Right lobe of liver (tissue), 6 donors: ENCODE measurements around the gene SEPTIN8. TPM values are rescaled to one million over a fixed set of nuclear protein-coding genes. Genes with fewer than 3 reads are reported as not detected.

Experiments used
- ATAC-seq, 4 donors: fragments of 200-7000 bp; cut with Tn5 transposase; one replicate each; pipeline ENCODE4 v1.9.1; 2020; ENCODE audit warnings: mild to moderate bottlenecking in 4 of 4, moderate library complexity in 4 of 4
- DNase-seq, 3 donors: peaks; one replicate each; pipeline ENCODE4 v3.0.0-alpha.2; 2020
- H3K27ac ChIP-seq, 3 donors: fragments of 200-600 bp; one replicate each; pipeline ENCODE4 v1.8.0; 2022
- H3K27me3 ChIP-seq, 2 donors: fragments of 200-600 bp; one replicate each; pipeline ENCODE4 v1.8.0; 2022
- H3K36me3 ChIP-seq, 4 donors: fragments of 200-600 bp; sonication (generic) in 1 of 4; one replicate each; pipeline versions ENCODE4 v1.5.1 to v1.8.0; 2017 to 2022; ENCODE audit warnings: control low read depth in 1 of 4
- H3K4me1 ChIP-seq, 4 donors: fragments of 200-600 bp; sonication (generic) in 1 of 4; one replicate each; pipeline versions ENCODE4 v1.5.1 to v1.8.0; 2017 to 2022; ENCODE audit warnings: control low read depth in 1 of 4
- H3K4me3 ChIP-seq, 3 donors: fragments of 200-600 bp; one replicate each; pipeline ENCODE4 v1.8.0; 2022
- H3K9me3 ChIP-seq, 4 donors: fragments of 200-600 bp; sonication (generic) in 1 of 4; one replicate each; pipeline versions ENCODE4 v1.5.1 to v1.8.0; 2017 to 2022; ENCODE audit warnings: control low read depth in 1 of 4
- POLR2A ChIP-seq: fragments of 450-650 bp; IDR thresholded peaks from one replicate; pipeline ENCODE4 v1.6.1; 2017; ENCODE audit warnings: antibody characterized with exemption, mild to moderate bottlenecking
- WGBS: methylation state at CpG from one replicate; pipeline ENCODE4 v1.1.6; 2018; ENCODE audit warnings: low coverage, low lambda C conversion rate; ENCODE audit not compliant: insufficient coverage; ENCODE audit errors: missing lambda C conversion rate; 5-methylcytosine and 5-hydroxymethylcytosine counted together
- intact Hi-C, 2 donors: fragments of 100-400 bp; cut with DNase I; formaldehyde crosslinking; loops; one replicate each; pipeline versions ENCODE4 v1.11.2 to v1.14.1; 2022
- total RNA-seq, 6 experiments: library from RNA; depleted of rRNA in 2 of 6; stranded (reverse); fragments of >200 nt in 2 of 6; fragmentation: NEBNext Ultra II Directional in 3 of 6; extraction: Animal tissue kit (Norgen Biotek cat#: 25700) in 3 of 6; gene quantifications; one replicate each; pipeline versions ENCODE4 v1.1.0 to v1.2.4, GENCODE V29; 2016 to 2023
- TF ChIP-seq, protein P1 (sequence below), 4 donors: fragments of 200-600 bp in 3 of 4; fragments of 450-650 bp in 1 of 4; IDR thresholded peaks; one replicate each; pipeline versions ENCODE4 v1.5.1 to v1.8.0; 2016 to 2022; ENCODE audit warnings: antibody characterized with exemption in 4 of 4, mild to moderate bottlenecking in 2 of 4
- donor health status: DM: no; HTN: yes; CAD: no.
- donor health status: DM: no; HTN: no; CAD: no.
- donor health status: DM: no; HTN: no; CAD: no.
- donor health status: DM: no; HTN: yes; CAD: no.
- donor health status: DM: no; HTN: yes; CAD: no.

The SEPTIN8 gene
- total RNA-seq, 6 experiments from 2014 or later, result 8.0 to 15.9 (median 13.3) TPM

DNA sequence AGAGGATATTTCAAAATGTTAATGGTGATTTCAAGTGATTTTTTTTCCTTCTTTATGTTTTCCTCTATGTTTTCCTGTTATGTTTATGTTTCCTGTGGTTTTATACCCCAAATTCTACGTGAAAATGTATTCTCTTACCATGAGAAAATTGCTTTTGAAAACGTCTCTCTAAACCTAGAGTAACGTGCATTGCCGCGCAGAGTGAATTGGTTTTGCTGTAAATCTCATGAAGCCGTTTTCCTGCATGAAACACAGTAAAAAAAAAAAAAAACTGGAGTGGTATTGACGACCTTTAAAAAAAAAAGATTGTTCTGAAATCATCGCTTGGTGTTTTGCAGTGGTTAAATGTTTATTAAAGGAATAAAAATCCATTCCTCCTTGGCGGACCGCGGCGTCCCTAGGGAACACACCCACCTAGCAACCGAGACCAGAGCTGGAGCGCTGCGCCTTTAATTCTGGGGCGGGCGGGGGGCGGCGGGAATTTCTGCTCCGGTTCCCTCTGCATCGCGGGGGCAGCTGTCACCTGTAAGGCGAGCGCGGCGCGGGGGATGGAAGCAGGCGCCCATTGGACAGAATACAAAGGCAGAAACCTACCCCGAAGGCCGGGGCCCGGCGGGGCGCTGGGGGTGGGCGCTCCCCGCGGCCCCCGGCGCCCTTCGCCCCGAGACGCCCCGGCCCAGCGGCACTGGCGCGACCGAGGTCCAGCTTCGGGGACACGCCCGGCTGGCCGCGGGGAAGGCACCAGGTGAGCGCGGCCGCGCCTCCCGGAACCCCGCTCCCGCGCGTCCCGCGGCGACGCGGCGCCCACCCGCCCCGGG lies 36.0 kb upstream of the SEPTIN8 start, which contains the start of gene SOWAHA:
SOWAHA (plus strand) TSS at position 522 of the 818 bp plus-strand sequence. CDS start 320 bp downstream, outside the sequence.
- Histone ChIP-seq H3K4me3 (peak within 1 kb of the TSS; percentile 21 to 56 (median 47)), H3K9me3 (no peaks in the 10 kb centered on the region), H3K4me1 (peaks cover 0 to 17% (median 3%) of the 10 kb centered on the region in 4 donors), H3K27me3 (no peaks in the 10 kb centered on the region), H3K36me3 (no peaks in the 10 kb centered on the region), H3K27ac (no peak within 1 kb of the TSS)
- intact Hi-C loops, result loop anchor here in 1 of 2 donors (10.0 kb wide), 1 partner anchor 58 kb away; no protein-coding TSS in a partner anchor
- peak; percentile 47 to 68 (median 51) for ATAC-seq
- TF ChIP-seq POLR2A, result no peak
- TF ChIP-seq, protein P1, sequence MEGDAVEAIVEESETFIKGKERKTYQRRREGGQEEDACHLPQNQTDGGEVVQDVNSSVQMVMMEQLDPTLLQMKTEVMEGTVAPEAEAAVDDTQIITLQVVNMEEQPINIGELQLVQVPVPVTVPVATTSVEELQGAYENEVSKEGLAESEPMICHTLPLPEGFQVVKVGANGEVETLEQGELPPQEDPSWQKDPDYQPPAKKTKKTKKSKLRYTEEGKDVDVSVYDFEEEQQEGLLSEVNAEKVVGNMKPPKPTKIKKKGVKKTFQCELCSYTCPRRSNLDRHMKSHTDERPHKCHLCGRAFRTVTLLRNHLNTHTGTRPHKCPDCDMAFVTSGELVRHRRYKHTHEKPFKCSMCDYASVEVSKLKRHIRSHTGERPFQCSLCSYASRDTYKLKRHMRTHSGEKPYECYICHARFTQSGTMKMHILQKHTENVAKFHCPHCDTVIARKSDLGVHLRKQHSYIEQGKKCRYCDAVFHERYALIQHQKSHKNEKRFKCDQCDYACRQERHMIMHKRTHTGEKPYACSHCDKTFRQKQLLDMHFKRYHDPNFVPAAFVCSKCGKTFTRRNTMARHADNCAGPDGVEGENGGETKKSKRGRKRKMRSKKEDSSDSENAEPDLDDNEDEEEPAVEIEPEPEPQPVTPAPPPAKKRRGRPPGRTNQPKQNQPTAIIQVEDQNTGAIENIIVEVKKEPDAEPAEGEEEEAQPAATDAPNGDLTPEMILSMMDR (IDR thresholded peaks at IDR 0.05), result no peak
- peak in 1 of 3 donors; percentile 45 for DNase-seq
- 11% methylated on average over 20 of the region's 68 CpGs for WGBS

DNA sequence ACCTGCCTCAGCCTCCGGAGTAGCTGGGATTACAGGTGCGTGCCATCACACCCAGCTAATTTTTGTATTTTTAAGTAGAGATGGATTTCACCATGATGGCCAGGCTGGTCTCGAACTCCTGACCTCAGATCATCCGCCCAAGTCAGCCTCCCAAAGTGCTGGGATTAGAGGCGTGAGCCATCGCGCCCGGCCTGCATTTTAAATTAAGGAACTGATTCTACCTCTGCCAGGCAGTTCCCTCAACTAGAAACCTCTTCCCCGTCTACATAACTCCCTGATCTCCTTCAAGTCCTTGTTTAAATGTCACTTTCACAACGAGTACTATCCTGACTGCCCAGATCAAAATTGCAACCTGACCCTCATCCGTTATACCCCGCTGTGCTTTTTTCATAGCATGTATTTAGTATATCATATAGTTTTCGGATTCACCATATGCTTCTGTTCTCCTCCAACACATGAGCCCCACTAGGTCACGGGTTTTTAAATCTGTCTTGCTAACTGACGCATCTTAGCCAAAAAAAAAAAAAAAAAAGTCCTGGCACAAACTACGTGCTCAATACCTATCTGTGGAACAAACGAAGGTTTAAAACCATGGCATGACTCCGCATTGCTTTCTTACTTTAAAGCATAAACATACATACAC lies 35.2 kb upstream of the SEPTIN8 start:
- no peak for ATAC-seq
- Histone ChIP-seq H3K4me3 (no peak overlapping the region), H3K27ac (no peak overlapping the region), H3K27me3 (no peaks in the 10 kb centered on the region), H3K9me3 (no peaks in the 10 kb centered on the region), H3K36me3 (no peaks in the 10 kb centered on the region), H3K4me1 (peaks cover 0 to 22% (median 3%) of the 10 kb centered on the region in 4 donors)
- TF ChIP-seq POLR2A, result no peak
- TF ChIP-seq, protein P1 (IDR thresholded peaks at IDR 0.05), result no peak
- 48% methylated on average over 11 of the region's 18 CpGs for WGBS
- intact Hi-C loops, result loop anchor here in 1 of 2 donors (10.0 kb wide), 1 partner anchor 57 kb away; no protein-coding TSS in a partner anchor
- DNase-seq, result no peak

GRCh38 chr5:132810605-132811004 lies 33.6 kb upstream of the SEPTIN8 start:
- Histone ChIP-seq H3K27ac (no peak overlapping the region), H3K27me3 (no peaks in the 10 kb centered on the region), H3K36me3 (no peaks in the 10 kb centered on the region), H3K4me3 (no peak overlapping the region), H3K4me1 (peaks cover 0 to 32% (median 3%) of the 10 kb centered on the region in 4 donors), H3K9me3 (no peaks in the 10 kb centered on the region)
- TF ChIP-seq, protein P1 (IDR thresholded peaks at IDR 0.05), result no peak
- TF ChIP-seq POLR2A, result no peak
- intact Hi-C loops, result loop anchor here in 1 of 2 donors (10.0 kb wide), 1 partner anchor 56 kb away; no protein-coding TSS in a partner anchor
- ATAC-seq (no peak), DNase-seq (no peak)
- 79% methylated on average over 3 of the region's 5 CpGs for WGBS

GRCh38 chr5:132808866-132809265 lies 31.8 kb upstream of the SEPTIN8 start:
- no peak overlapping the region for H3K4me3 ChIP-seq
- no peaks in the 10 kb centered on the region for H3K36me3 ChIP-seq
- TF ChIP-seq, protein P1 (IDR thresholded peaks at IDR 0.05), result no peak
- TF ChIP-seq POLR2A, result no peak
- DNase-seq (no peak), ATAC-seq (no peak)
- 20% methylated on average over 2 of the region's 3 CpGs for WGBS
- no peaks in the 10 kb centered on the region for H3K27me3 ChIP-seq
- no peaks in the 10 kb centered on the region for H3K9me3 ChIP-seq
- intact Hi-C loops, result no loop called here
- H3K4me1 ChIP-seq, result peaks cover 0 to 32% (median 3%) of the 10 kb centered on the region in 4 donors
- H3K27ac ChIP-seq, result peak overlapping the region in 1 of 3 donors; percentile 11
